Inferior parietal cortex (tissue), 1 donor: ENCODE data around the gene TMEM141.
A peak's percentile ranks its signal among the peaks of the same experiment; 100 is the strongest.
"Not testable (repeated sequence)": the region's sequence is repeated elsewhere in the genome, so short reads cannot be mapped to it uniquely, and the experiment has no call there.

Source experiments
- DNase-seq: peaks from one replicate; pipeline ENCODE4 v3.0.0-alpha.2; 2016; ENCODE audit errors: extremely low spot score

The TMEM141 gene

GRCh38 chr9:136773386-136774044 lies 17.6 kb upstream of the TMEM141 start:
- no peak for DNase-seq

DNA sequence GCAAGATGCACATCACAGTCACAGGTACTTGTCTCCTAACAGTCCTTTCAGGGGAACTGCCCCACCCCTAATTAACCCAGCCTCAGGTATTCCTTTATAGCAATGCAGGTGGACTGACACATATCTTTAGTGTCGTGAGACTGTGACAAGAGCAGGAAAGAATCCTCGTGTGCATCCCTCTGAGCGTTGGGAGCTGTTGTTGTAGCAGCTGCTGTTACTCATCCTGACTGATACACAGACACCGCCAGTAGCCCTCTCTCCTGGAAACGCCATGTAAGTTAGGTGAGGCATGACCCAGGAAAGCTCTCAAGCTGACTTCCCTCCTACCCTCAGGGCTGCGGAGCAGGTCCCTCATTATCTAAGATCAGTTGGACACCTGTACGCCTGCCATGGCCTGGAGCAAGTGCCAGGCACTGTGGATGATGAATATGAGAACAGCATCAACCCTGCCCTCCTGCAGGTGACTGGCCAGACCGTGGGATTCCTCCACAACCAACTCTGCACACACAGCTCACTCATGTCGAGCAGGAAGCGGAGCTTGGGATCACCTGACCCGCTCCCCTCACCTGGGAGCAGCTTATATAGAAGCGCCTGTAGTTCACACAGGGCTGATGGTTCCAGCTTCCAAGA lies 16.6 kb upstream of the TMEM141 start:
- DNase-seq: no peak

DNA sequence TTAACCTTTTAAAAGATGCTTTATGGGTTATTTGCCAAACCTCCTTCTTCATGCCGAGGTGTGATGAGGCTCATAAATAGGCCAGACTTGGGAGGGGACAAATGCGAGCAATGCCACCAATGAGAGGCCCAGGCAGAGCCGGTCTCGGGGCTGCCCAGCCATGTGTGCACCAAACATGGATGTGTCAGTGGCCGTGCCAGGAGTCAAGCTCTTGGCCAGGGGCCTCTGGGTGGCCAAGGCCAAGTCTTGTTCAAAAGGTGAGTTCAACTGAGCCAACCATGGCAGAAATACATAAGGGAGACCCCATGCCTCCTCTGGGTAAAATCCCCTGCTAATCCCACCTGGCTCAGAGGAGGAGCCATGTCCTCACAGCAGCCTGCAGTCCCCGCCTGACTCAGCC lies 16.0 kb upstream of the TMEM141 start:
- no peak for DNase-seq

DNA sequence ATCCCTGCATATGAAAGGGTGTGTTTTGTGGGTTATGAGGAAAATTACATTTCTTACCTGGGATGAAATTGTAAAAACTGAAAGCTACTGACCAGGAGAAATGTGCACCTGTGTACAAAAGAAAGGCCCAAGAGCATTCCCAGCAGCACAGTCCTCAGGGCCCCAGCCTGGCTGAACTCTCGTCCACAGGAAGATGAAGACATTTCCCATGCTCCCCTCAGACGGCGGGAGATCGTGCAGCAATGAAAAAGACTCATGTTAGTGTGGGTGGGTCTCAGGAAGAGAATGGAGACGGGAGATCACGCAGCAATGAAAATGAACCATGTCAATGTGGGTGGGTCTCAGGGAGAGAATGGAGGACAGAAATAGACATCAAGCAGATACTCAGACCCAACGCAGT lies 14.2 kb upstream of the TMEM141 start:
- no peak for DNase-seq

DNA sequence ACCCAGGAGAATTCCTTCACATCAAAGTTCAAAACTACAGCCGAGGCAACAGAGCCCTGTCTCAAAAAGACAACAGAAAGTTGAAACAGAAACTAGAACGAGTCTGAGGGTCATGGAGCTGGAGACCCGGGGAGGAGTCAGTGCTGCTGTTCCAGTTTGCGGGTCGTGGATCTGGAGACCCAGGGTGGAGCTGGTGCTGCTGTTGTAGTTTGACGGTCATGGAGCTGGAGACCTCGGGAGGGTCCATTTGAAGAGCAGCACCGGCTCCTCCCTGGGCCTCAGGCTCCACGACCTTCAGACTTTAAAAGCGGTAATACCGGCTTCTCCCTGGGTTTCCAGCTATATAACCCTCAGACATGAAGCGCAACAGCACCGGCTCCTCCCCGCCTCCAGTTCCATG lies 13.8 kb upstream of the TMEM141 start:
- no peak for DNase-seq

DNA sequence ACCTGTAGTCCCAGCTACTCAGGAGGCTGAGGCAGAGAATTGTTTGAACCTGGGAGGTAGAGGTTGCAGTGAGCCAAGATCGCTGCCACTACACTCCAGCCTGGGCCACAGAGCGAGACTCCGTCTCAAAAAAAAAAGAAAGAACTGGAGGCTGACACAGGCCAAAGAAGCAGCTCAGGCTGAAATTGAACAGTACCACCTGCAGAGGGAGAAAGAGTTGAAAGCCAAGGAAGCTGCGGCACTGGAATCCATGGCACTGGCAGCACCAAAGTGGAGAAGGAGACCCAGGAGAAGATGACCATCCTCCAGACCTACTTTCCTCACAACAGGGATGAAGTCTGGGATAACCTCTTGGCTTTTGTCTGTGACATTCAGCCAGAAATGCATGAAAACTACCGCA lies 11.3 kb upstream of the TMEM141 start:
- no peak for DNase-seq

DNA sequence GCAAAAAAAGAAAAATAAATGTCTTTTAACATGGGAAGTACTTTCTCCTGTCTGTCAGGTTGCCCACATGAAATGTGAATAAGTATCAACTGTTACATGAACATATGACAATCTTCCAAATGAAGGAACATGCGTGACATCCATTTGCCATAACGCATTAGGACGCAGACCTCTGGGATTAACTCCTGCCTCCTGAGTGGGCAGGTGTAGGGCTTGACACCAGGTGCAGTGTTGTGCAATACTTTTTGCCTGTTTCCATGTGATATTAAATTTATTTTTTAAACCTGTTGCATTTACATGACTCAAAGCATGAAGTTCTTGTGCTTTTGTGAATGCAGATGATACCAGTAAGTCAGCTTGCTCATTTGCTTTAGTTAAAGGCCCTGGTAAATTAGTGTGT lies 8.7 kb upstream of the TMEM141 start:
- DNase-seq: no peak

- peak; percentile 66 for DNase-seq
Measured at GRCh38 chr9:136784249-136784996, 6.7 kb upstream of the TMEM141 start.

DNA sequence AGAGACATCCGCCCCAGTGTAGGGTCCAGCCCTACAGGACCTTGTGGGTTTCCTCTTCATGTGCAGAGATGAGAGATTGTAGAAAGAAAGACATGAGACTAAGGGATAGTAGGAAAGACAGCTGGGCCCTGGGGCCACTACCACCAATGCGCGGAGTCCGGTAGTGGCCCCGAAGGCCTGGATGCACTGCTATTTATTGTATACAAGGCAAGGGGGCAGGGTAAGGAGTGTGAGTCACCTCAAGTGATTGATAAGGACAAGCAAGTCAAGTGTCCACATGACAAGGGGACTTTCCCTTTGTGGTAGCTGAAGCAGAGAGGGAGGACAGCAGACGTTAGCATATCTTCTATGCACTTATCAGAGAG lies 6.2 kb upstream of the TMEM141 start:
- no peak for DNase-seq

DNA sequence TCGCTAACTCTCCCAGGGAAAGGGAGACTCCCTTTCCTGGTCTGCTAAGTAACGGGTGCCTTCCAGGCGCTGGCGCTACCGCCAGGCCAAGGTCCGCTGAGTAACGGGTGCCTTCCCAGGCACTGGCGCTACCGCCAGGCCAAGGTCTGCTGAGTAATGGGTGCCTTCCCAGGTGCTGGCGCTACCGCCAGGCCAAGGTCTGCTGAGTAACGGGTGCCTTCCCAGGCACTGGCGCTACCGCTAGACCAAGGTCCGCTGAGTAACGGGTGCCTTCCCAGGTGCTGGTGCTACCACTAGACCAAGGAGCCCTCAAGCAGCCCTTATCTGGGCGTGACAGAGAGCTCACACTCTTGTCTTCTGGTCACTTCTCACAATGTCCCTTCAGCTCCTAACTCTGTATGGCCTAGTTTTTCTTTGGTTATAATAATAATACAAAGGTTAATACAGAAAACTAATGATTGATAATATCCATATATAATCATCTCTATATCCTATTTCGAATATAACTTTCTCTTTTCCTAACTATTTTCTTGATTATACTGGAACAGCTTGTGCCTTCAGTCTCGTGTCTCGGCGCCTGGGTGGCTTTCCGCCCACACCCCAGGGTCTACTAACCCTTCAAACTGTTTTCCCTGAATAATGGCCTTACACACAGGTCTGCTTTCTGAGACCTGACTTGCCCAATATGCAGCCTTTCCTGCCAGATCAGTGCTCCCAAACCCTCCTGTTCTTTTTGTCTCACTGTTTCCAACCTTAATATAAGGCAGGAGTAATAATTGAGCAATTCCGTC lies 5.4 kb upstream of the TMEM141 start:
- DNase-seq: not testable (repeated sequence)

GRCh38 chr9:136786451-136786850 lies 4.7 kb upstream of the TMEM141 start:
- peak; percentile 68 for DNase-seq

- DNase-seq: not testable (repeated sequence)
Measured at GRCh38 chr9:136786983-136787382, 4.2 kb upstream of the TMEM141 start.

- DNase-seq: peak; percentile 95
Measured at GRCh38 chr9:136787690-136788400, 3.3 kb upstream of the TMEM141 start.

GRCh38 chr9:136788644-136789522 lies 2.3 kb upstream of the TMEM141 start:
- DNase-seq: not testable (repeated sequence)

DNA sequence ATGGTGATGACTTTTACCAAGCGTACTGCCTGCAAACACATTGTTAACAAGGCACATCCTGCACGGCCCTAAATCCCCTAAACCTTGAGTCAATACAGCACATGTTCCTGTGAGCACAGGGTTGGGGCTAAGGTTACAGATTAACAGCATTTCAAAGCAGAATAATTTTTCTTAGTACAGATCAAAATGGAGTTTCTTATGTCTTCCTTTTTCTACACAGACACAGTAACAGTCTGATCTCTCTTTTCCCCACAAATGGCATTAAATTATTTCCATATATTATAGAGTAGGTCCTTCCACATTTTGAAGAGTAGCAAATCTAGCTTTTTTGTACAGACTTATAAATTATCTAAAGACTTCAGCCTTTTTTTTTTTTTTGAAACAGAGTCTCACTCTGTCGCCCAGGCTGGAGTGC lies 1.6 kb upstream of the TMEM141 start:
- no peak for DNase-seq

- no peak for DNase-seq
Measured at GRCh38 chr9:136791516-136792276, 552 bp downstream of the TMEM141 start.

DNA sequence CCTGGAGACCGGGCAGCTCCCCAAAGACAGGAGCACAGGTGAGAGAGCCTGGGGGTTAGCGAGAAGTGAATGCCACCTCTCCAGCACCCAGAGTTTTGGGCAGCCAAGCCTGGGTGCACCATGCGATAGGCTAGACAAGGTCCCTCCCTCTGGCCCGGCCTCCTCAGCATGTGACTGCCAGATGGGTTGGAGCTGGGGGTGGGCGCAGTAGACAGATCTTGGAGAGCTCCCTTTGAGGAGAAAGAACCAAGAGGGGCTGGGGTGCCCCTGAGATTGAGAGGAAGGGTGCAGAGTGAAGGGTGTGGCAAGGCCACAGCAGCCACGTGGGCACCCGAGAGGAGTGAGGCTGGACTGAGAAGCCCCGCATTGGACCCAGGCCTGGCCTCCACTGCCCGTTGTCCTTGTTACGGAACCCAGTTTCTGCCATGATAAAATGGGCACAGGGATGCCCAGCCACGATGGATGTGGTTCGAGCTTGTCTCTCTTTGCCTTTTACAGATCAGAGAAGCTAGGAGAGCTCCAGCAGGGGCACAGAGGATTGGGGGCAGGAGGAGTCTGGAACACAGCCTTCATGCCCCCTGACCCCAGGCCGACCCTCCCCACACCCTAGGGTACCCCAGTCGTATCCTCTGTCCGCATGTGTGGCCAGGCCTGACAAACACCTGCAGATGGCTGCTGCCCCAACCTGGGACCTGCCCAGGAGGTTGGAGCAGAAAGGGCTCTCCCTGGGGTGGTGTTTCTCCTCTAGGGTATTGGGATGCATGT lies 1.4 kb downstream of the TMEM141 start:
- DNase-seq: no peak

- DNase-seq: no peak
Measured at GRCh38 chr9:136793086-136793946, 2.2 kb downstream of the TMEM141 start.
